Osteoblast (primary cell): ENCODE results near the gene DYRK4. TPM values are rescaled to one million over a fixed set of nuclear protein-coding genes. Genes with fewer than 3 reads are reported as not detected.

Experiments
- DNase-seq: peaks from one replicate; pipeline ENCODE4 v3.0.0; 2011; ENCODE audit warnings: low spot score, mixed read lengths; ENCODE audit not compliant: insufficient read length; ENCODE audit errors: missing footprints
- H2AFZ ChIP-seq: 2 replicates; pipeline ENCODE4 v1.6.0; 2011; ENCODE audit warnings: mild to moderate bottlenecking, low read length
- H3K27ac ChIP-seq: 2 replicates; pipeline ENCODE4 v1.5.1; 2011; ENCODE audit warnings: mild to moderate bottlenecking, low read depth, low read length, moderate library complexity
- H3K27me3 ChIP-seq: 2 replicates; pipeline ENCODE4 v1.6.0; 2012; ENCODE audit warnings: mild to moderate bottlenecking, control low read depth, inconsistent platforms, low read length, moderate library complexity; ENCODE audit not compliant: insufficient read depth
- H3K36me3 ChIP-seq: 2 replicates; pipeline ENCODE4 v1.5.1; 2011; ENCODE audit warnings: mild to moderate bottlenecking, low read length, control low read depth, moderate library complexity; ENCODE audit not compliant: insufficient read depth
- H3K4me1 ChIP-seq: 2 replicates; pipeline ENCODE4 v1.5.1; 2011; ENCODE audit warnings: mild to moderate bottlenecking, low read length, control low read depth, moderate library complexity; ENCODE audit not compliant: insufficient read depth
- H3K4me2 ChIP-seq: 2 replicates; pipeline ENCODE4 v1.6.0; 2011; ENCODE audit warnings: mild to moderate bottlenecking, low read length; ENCODE audit not compliant: insufficient read depth
- H3K4me3 ChIP-seq: fragments of 200-600 bp; sonication (generic); 3 replicates; pipeline ENCODE4 v1.5.1; 2012; ENCODE audit warnings: mild to moderate bottlenecking, low read length, inconsistent platforms; ENCODE audit not compliant: insufficient read depth
- H3K79me2 ChIP-seq: 2 replicates; pipeline ENCODE4 v1.6.0; 2012; ENCODE audit warnings: mild to moderate bottlenecking, low read length, control low read depth, inconsistent platforms; ENCODE audit not compliant: insufficient read depth
- H3K9me3 ChIP-seq: 2 replicates; pipeline ENCODE4 v1.5.1; 2011; ENCODE audit warnings: low read depth, low read length, control low read depth
- H4K20me1 ChIP-seq: 2 replicates; pipeline ENCODE4 v1.6.0; 2012; ENCODE audit warnings: mild to moderate bottlenecking, low read length, control low read depth; ENCODE audit not compliant: insufficient read depth
- CTCF ChIP-seq: IDR thresholded peaks from 2 replicates; pipeline ENCODE4 v1.5.1; 2011; ENCODE audit warnings: mild to moderate bottlenecking, low read depth, low read length, moderate library complexity; ENCODE audit errors: extremely low read depth
- total RNA-seq: library from RNA; depleted of rRNA; stranded (reverse); fragments of >200 nt; gene quantifications from 2 replicates; pipeline ENCODE4 v1.2.3, GENCODE V29; 2012

The DYRK4 gene
- total RNA-seq, 1 donor: 27.1 TPM

GRCh38 chr12:4645023-4645422, 83.0 kb downstream of the DYRK4 start:
- no peak for TF ChIP-seq CTCF
- Histone ChIP-seq H2AFZ (no peak overlapping the region), H3K79me2 (peaks cover 13% of the 10 kb centered on the region), H3K4me3 (no peak overlapping the region), H3K9me3 (no peaks in the 10 kb centered on the region), H3K36me3 (no peaks in the 10 kb centered on the region), H4K20me1 (no peaks in the 10 kb centered on the region), H3K4me1 (peaks cover 9% of the 10 kb centered on the region), H3K27ac (no peak overlapping the region), H3K27me3 (no peaks in the 10 kb centered on the region), H3K4me2 (no peak overlapping the region)
- no peak for DNase-seq

GRCh38 chr12:4648104-4648500, 86.1 kb downstream of the DYRK4 start:
- peaks cover 11% of the 10 kb centered on the region for H3K4me1 ChIP-seq
- no peak for TF ChIP-seq CTCF
- H3K27ac ChIP-seq: peak overlapping the region; percentile 88
- no peaks in the 10 kb centered on the region for H3K27me3 ChIP-seq
- H3K4me3 ChIP-seq: peak overlapping the region; percentile 96
- peak overlapping the region; percentile 96 for H2AFZ ChIP-seq
- peaks cover 41% of the 10 kb centered on the region for H3K79me2 ChIP-seq
- H4K20me1 ChIP-seq: no peaks in the 10 kb centered on the region
- H3K36me3 ChIP-seq: no peaks in the 10 kb centered on the region
- peak overlapping the region; percentile 99 for H3K4me2 ChIP-seq
- no peaks in the 10 kb centered on the region for H3K9me3 ChIP-seq
- DNase-seq: no peak

DNA sequence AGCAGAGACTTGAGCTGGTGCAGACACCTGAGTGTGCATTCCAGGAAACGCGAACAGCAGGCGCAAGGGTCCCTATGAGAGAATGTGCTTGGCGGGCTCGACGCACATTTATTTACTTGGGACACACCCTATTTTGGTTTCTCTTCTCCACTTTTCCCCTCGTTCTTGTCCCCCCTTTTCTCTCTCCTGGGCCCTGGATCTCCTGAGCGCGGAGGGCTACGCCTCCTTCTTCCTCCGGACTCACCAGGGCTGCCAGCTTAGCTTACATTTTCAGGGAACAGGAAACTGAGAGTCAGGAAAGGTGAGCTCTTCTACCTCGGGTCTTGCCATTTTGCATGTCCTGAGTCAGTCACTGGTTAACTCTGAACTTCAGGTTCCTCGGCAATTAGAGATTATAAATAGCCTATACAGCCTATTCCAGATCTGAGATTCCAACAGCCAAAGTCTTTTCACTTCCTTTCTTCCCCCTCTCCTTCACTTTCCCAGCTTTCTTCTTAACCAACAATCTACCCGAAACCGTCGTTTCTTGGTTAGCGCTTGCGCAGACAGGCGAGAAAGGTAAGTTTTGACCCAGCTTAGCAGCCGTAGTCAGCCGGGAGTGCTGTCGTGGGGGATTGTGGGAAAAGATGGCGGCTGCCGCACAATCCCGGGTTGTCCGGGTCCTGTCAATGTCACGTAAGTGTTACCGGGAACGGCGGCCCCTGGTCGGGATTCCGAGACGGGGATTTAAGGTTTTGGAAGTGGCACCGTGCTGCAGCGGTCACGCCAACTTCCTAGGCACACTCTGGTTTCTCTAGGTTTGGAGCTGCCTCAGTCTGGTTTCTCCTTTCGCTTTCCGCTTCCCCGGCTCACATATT, 86.7 kb downstream of the DYRK4 start, which contains the start of the genes AKAP3 and NDUFA9:
Gene AKAP3, minus strand, starts transcription at position 551 of the 857 bp plus-strand sequence. CDS start 10,855 bp downstream, outside the sequence.
Gene NDUFA9, plus strand, starts transcription at position 614 of the 857 bp plus-strand sequence. Its CDS starts 13 bp downstream, at position 627.
- Histone ChIP-seq H3K79me2 (peaks cover 47% of the 10 kb centered on the region), H3K4me1 (peaks cover 11% of the 10 kb centered on the region), H3K4me3 (peak within 1 kb of the TSS; percentile 96), H3K4me2 (peak within 1 kb of the TSS; percentile 99), H3K27ac (peak within 1 kb of the TSS; percentile 88), H3K9me3 (no peaks in the 10 kb centered on the region), H2AFZ (peak within 1 kb of the TSS; percentile 96), H4K20me1 (no peaks in the 10 kb centered on the region), H3K36me3 (no peaks in the 10 kb centered on the region), H3K27me3 (no peaks in the 10 kb centered on the region)
- peak; percentile 84 for DNase-seq
- no peak for TF ChIP-seq CTCF

- Histone ChIP-seq H2AFZ (peak overlapping the region; percentile 96), H3K36me3 (peaks cover 4% of the 10 kb centered on the region), H3K9me3 (no peaks in the 10 kb centered on the region), H3K27ac (peak overlapping the region; percentile 88), H3K4me1 (peaks cover 11% of the 10 kb centered on the region), H3K79me2 (peaks cover 53% of the 10 kb centered on the region), H3K27me3 (no peaks in the 10 kb centered on the region), H3K4me3 (peak overlapping the region; percentile 96), H4K20me1 (peaks cover 4% of the 10 kb centered on the region), H3K4me2 (peak overlapping the region; percentile 99)
- no peak for TF ChIP-seq CTCF
- no peak for DNase-seq
These were observed 87.3 kb downstream of the DYRK4 start for GRCh38 chr12:4649358-4649661.
